ENCODE results near the gene MRAP.

The MRAP gene

GRCh38 chr21:32298658-32299081, at the start of gene MRAP:
Gene MRAP (plus strand): TSS chr21:32298855. CDS start chr21:32298972, 117 bp downstream.
- H3K4me2 ChIP-seq (ENCODE audit: low read length) = no peak within 1 kb of the TSS
- no peaks in the 10 kb centered on the region for H3F3A ChIP-seq (ENCODE audit: insufficient read depth, low read length)
- no peaks in the 10 kb centered on the region for H3K79me2 ChIP-seq (ENCODE audit: insufficient read depth, low read length)
- H3K9ac ChIP-seq (ENCODE audit: low read length) = no peak within 1 kb of the TSS
- no peak within 1 kb of the TSS for H2AFZ ChIP-seq (ENCODE audit: low read length)
- no peaks in the 10 kb centered on the region for H3K9me3 ChIP-seq (ENCODE audit: low read length)
- no peaks in the 10 kb centered on the region for H3K4me1 ChIP-seq (ENCODE audit: insufficient read depth, low read length, severe bottlenecking)
- 0 out of 2 replicates have a peak, but pooled peaks cover 17% of the 10 kb centered on the region for H3K36me3 ChIP-seq (ENCODE audit: insufficient read depth, low read length)
- no peaks in the 10 kb centered on the region for H3K27me3 ChIP-seq (ENCODE audit: insufficient read depth, low read length)
- no peak within 1 kb of the TSS for H3K4me3 ChIP-seq (ENCODE audit: low read depth, low read length, poor library complexity, severe bottlenecking)
- H3K9me2 ChIP-seq (ENCODE audit: low read depth, low read length) = no peaks in the 10 kb centered on the region
- no peaks in the 10 kb centered on the region for H4K20me1 ChIP-seq (ENCODE audit: insufficient read depth, low read length)
- no peak within 1 kb of the TSS for H3K27ac ChIP-seq (ENCODE audit: low read depth, low read length, poor library complexity, severe bottlenecking)
- TF ChIP-seq EZH2 (IDR thresholded peaks at IDR 0.05; ENCODE audit: borderline replicate concordance, low read length) = no peak
- no peak for TF ChIP-seq CTCF (IDR thresholded peaks at IDR 0.05; ENCODE audit: low read length)

GRCh38 chr21:32249511-32250280, 49.0 kb upstream of the MRAP start:
- H2AFZ ChIP-seq (ENCODE audit: low read length) = no peak overlapping the region
- H3K4me3 ChIP-seq (ENCODE audit: low read depth, low read length, poor library complexity, severe bottlenecking) = no peak overlapping the region
- no peaks in the 10 kb centered on the region; the same call in 1 of the 2 replicates for H3K27me3 ChIP-seq (ENCODE audit: insufficient read depth, low read length)
- no peaks in the 10 kb centered on the region for H3K4me1 ChIP-seq (ENCODE audit: insufficient read depth, low read length, severe bottlenecking)
- TF ChIP-seq EZH2 (IDR thresholded peaks at IDR 0.05; ENCODE audit: borderline replicate concordance, low read length) = no peak
- no peak for TF ChIP-seq CTCF (IDR thresholded peaks at IDR 0.05; ENCODE audit: low read length)
- H3K9me3 ChIP-seq (ENCODE audit: low read length) = no peaks in the 10 kb centered on the region
- no peaks in the 10 kb centered on the region for H3K36me3 ChIP-seq (ENCODE audit: insufficient read depth, low read length)
- no peak overlapping the region for H3K4me2 ChIP-seq (ENCODE audit: low read length)
- no peak overlapping the region for H3K27ac ChIP-seq (ENCODE audit: low read depth, low read length, poor library complexity, severe bottlenecking)
- no peaks in the 10 kb centered on the region for H3K9me2 ChIP-seq (ENCODE audit: low read depth, low read length)
- H4K20me1 ChIP-seq (ENCODE audit: insufficient read depth, low read length) = no peaks in the 10 kb centered on the region
- no peak overlapping the region for H3K9ac ChIP-seq (ENCODE audit: low read length)
- no peaks in the 10 kb centered on the region for H3K79me2 ChIP-seq (ENCODE audit: insufficient read depth, low read length)
- no peaks in the 10 kb centered on the region for H3F3A ChIP-seq (ENCODE audit: insufficient read depth, low read length)

- Histone ChIP-seq H3K4me1 (ENCODE audit: insufficient read depth, low read length, severe bottlenecking) (no peaks in the 10 kb centered on the region), H2AFZ (ENCODE audit: low read length) (no peak overlapping the region), H3K27ac (ENCODE audit: low read depth, low read length, poor library complexity, severe bottlenecking) (no peak overlapping the region), H3K9me2 (ENCODE audit: low read depth, low read length) (no peaks in the 10 kb centered on the region), H3K9ac (ENCODE audit: low read length) (no peak overlapping the region), H4K20me1 (ENCODE audit: insufficient read depth, low read length) (no peaks in the 10 kb centered on the region), H3K9me3 (ENCODE audit: low read length) (no peaks in the 10 kb centered on the region), H3K4me3 (ENCODE audit: low read depth, low read length, poor library complexity, severe bottlenecking) (no peak overlapping the region), H3K36me3 (ENCODE audit: insufficient read depth, low read length) (no peaks in the 10 kb centered on the region), H3F3A (ENCODE audit: insufficient read depth, low read length) (no peaks in the 10 kb centered on the region), H3K4me2 (ENCODE audit: low read length) (no peak overlapping the region), H3K27me3 (ENCODE audit: insufficient read depth, low read length) (no peaks in the 10 kb centered on the region; the same call in 1 of the 2 replicates), H3K79me2 (ENCODE audit: insufficient read depth, low read length) (no peaks in the 10 kb centered on the region)
- TF ChIP-seq EZH2 (IDR thresholded peaks at IDR 0.05; ENCODE audit: borderline replicate concordance, low read length) (no peak), CTCF (IDR thresholded peaks at IDR 0.05; ENCODE audit: low read length) (no peak)
These were observed 46.5 kb upstream of the MRAP start for GRCh38 chr21:32252136-32252535.
